GM19438 (cell line): ENCODE results near the gene DGKI.
A peak's percentile ranks its signal among the peaks of the same experiment; 100 is the strongest.
"Not testable (repeated sequence)": the region's sequence is repeated elsewhere in the genome, so short reads cannot be mapped to it uniquely, and the experiment has no call there.

Experiments
- ATAC-seq: cut with Tn5 transposase; IDR thresholded peaks from one replicate; pipeline ENCODE4 v1.9.1; 2021; ENCODE audit warnings: low read depth; ENCODE audit not compliant: unreplicated experiment

DGKI gene

DNA sequence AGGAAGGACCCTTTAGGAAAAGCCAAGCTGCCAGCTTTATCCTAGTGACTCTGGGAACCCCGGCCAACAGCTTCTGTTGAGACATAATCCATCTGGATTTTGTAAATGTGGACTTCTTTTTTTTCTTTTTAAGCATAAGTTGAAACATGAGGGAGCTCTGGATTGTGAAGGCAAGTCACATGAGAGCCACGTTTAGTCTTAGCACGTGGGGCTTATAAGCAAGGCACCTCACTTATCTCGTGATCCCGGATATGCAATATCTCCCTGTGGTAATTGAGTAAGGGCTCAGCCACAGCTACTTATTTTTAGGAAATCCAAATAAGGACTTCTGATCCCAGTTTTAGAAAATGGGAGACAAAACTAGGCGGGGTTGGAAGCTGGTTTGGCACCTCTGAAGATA, 392.0 kb downstream of the DGKI start:
- ATAC-seq, result no peak

- peak; percentile 65 for ATAC-seq
Observed at GRCh38 chr7:137454246-137454724, 392.5 kb downstream of the DGKI start.

- ATAC-seq, result no peak
Observed at GRCh38 chr7:137453356-137453755, 393.4 kb downstream of the DGKI start.

DNA sequence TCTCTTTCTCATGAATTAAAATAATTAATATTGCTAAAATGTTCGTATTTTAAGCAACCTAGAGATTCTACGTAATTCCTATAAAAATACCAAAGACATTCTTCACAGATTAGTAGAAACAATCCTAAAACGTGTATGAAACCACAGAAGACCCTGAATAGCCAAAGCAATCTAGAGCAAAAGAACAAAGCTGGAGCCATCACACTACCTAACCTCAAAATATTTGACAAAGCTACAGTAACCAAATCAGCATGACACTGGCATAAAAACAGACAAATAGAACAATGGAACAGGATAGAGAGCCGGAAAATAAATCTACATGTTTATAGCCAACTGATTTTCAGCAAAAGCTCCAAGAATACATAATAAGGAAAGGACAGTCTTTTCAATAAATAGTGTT, 397.8 kb downstream of the DGKI start:
- no peak for ATAC-seq

- ATAC-seq, result not testable (repeated sequence)
Observed at GRCh38 chr7:137448572-137448971, 398.2 kb downstream of the DGKI start.

DNA sequence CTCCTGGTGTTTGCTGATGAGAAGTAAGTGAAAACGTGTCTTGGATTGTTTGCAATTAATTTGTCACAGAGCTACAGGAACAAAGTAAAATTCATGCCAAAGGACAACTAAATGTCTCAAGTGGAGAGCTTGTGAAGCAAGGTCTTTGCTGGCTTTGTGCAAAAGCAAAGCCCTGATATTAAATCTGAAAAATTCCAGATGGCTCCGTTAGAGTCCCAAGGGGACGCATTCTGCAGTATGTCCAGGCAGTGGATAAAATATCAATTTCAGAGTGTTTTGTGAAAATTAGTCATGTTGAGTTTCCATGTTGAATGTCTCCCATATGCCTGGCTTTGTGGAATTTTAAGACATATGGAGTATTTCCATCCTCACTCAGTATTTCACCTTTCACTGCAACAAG, 400.7 kb downstream of the DGKI start:
- no peak for ATAC-seq

- no peak for ATAC-seq
Observed at GRCh38 chr7:137445268-137445667, 401.5 kb downstream of the DGKI start.

DNA sequence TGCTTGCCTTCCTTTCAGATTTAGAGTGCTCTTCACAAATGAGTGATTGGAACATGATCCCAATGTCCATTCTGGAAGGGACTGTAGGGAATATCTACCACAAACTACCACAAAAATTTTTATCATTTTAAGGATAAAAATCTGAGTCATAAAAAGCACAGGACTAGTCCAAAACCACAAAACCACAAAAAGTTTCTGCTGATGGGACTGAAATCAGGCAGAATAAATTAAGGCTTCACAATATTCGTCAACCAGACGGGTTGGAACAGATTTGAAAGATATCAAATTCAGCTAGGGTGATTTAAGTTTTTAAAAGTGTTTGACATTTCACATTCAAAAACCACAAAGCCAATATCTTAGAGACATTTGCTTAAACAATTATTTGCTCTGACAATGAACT, 403.2 kb downstream of the DGKI start:
- no peak for ATAC-seq

DNA sequence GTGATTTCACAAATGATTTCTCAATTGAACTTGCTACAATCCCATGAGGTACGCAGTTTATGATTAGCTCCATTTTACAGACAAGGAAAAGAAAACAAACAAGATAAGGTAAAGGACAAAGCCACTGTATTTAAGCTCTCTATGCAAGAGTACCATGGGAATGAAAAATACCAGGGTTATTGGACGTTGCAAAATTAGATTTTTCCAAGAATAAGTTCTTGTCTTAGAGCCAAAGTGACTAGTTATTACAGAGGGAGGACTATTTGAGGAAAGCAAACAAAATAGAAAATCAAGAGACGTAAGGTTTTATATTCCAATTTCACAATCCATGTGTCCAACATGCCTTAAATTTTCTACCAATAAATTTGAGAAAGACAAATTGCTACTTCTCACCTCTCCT, 405.3 kb downstream of the DGKI start:
- no peak for ATAC-seq

- ATAC-seq, result no peak
Observed at GRCh38 chr7:137439829-137440825, 406.6 kb downstream of the DGKI start.

- ATAC-seq, result no peak
Observed at GRCh38 chr7:137434946-137435345, 411.8 kb downstream of the DGKI start.

- no peak for ATAC-seq
Observed at GRCh38 chr7:137434530-137434929, 412.2 kb downstream of the DGKI start.

DNA sequence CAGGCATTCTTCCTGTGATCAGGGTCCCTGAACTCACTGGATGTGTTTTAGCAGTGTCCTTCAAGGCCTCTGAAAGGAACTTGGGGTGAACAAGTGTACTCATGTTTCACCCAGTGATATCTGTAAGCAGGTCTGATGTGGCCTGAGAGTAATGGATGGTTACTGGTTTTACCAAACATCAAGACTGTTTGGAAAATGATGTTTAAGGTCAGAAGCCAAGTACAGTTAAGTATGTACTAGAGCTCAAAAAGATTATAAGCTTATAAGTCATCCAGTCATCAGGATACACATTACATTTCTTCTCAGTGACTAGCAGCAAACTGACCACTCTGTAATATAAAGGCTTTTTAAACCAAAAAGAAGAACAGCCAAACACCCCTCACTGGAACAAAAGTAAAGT, 423.5 kb downstream of the DGKI start:
- ATAC-seq, result no peak

DNA sequence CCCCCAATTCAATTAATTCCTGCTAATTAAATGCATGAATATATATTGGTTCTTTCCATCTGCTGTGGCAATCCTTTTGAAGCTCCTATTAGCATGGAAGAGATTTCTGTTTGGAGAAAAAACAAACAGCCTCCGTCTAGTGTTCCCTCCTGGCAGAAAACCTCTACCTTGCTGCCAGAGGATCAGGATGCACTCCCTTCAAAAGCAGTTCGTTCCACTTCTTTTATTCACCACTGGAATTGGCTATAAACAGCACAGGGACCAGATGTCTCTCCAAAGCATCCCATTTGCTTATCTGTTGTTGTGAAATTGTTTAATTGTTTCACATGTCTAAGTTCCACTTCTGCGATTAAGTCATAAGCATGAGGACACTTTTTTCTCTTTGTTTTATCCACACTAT, 425.4 kb downstream of the DGKI start:
- ATAC-seq, result no peak

GRCh38 chr7:137418841-137419240, 427.9 kb downstream of the DGKI start:
- no peak for ATAC-seq

- ATAC-seq, result no peak
Observed at GRCh38 chr7:137417464-137417863, 429.3 kb downstream of the DGKI start.

GRCh38 chr7:137413901-137414300, 432.9 kb downstream of the DGKI start:
- ATAC-seq, result no peak

GRCh38 chr7:137411446-137411845, 435.3 kb downstream of the DGKI start:
- no peak for ATAC-seq

GRCh38 chr7:137408126-137408525, 438.6 kb downstream of the DGKI start:
- no peak for ATAC-seq

GRCh38 chr7:137407078-137407477, 439.7 kb downstream of the DGKI start:
- ATAC-seq, result no peak

GRCh38 chr7:137404660-137405317, 442.0 kb downstream of the DGKI start:
- ATAC-seq, result no peak

GRCh38 chr7:137403353-137403695, 443.4 kb downstream of the DGKI start:
- no peak for ATAC-seq
